Esophagus squamous epithelium (tissue), 4 donors: ENCODE measurements around the gene PDGFRA.

ENCODE experiments used
- POLR2A ChIP-seq, 4 donors: fragments of 450-650 bp; IDR thresholded peaks; one replicate each; pipeline ENCODE4 v1.6.1; 2017; ENCODE audit warnings: antibody characterized with exemption in 4 of 4, mild to moderate bottlenecking in 4 of 4, moderate library complexity in 3 of 4
- TF ChIP-seq, protein P1 (sequence below), 6 experiments: fragments of 450-650 bp in 4 of 6; fragments of 200-600 bp in 2 of 6; sonication (generic) in 2 of 6; IDR thresholded peaks; one replicate each; pipeline ENCODE4 v1.5.1; 2016 to 2019; ENCODE audit warnings: antibody characterized with exemption in 6 of 6, mild to moderate bottlenecking in 4 of 6, moderate library complexity in 4 of 6

DNA sequence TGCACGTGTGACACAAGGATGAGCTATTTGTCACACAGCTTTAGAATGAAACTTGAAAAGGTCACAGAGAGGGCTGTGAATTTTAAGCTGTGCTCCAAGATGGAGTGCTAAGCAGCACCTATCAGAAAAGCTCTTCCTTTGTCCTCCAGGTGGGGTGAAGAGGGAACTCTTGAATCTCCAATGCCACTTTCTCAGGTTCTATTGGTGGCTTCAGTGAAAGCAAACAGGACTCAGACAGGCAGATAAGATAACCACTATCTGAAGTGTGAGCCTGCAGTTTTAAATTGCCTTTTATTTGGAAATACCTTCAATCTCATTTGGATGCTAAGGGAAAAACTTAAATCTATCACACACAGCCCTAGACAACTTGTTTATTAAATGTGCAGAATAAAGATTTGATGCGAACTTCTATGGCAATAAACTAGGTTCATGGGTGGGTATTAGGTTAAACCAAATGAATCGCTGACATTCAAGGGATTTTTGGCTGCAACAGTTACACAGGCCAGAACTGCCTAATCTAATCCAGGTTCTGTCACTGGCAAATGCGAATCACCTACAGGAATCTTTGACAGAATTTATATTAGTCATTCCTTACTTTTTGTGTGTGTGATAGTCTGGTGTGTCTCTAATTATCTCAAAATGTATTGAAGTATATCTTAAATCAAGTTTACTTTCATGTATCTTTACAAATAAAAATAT is 13.6 kb upstream of the PDGFRA start:
- TF ChIP-seq POLR2A (IDR thresholded peaks at IDR 0.05) = no peak
- TF ChIP-seq, protein P1, sequence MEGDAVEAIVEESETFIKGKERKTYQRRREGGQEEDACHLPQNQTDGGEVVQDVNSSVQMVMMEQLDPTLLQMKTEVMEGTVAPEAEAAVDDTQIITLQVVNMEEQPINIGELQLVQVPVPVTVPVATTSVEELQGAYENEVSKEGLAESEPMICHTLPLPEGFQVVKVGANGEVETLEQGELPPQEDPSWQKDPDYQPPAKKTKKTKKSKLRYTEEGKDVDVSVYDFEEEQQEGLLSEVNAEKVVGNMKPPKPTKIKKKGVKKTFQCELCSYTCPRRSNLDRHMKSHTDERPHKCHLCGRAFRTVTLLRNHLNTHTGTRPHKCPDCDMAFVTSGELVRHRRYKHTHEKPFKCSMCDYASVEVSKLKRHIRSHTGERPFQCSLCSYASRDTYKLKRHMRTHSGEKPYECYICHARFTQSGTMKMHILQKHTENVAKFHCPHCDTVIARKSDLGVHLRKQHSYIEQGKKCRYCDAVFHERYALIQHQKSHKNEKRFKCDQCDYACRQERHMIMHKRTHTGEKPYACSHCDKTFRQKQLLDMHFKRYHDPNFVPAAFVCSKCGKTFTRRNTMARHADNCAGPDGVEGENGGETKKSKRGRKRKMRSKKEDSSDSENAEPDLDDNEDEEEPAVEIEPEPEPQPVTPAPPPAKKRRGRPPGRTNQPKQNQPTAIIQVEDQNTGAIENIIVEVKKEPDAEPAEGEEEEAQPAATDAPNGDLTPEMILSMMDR (IDR thresholded peaks at IDR 0.05) = peak in 1 of 6 experiments; percentile 6
